ENCODE data around the gene PSD4. TPM values are rescaled to one million over a fixed set of nuclear protein-coding genes. Genes with fewer than 3 reads are reported as not detected.

PSD4 gene
- total and polyA plus RNA-seq, 2 of the 4 experiments (the other 2 are of a cell fraction), result 0.36 to 0.70 TPM

GRCh38 chr2:113195923-113196501 lies 22.2 kb downstream of the PSD4 start:
- Histone ChIP-seq H2BK5ac (ENCODE audit: low read depth, low read length, poor library complexity, severe bottlenecking) (no peak overlapping the region), H4K8ac (ENCODE audit: low read depth in 2 of 2, low read length in 2 of 2) (no peak overlapping the region), H2BK20ac (ENCODE audit: low read depth, low read length) (no peak overlapping the region), H3K9me3 (ENCODE audit: control insufficient read depth, insufficient read depth, low read length) (no peaks in the 10 kb centered on the region), H3K18ac (ENCODE audit: low read depth, low read length) (no peak overlapping the region), H3K4ac (ENCODE audit: low read depth, low read length) (no peak overlapping the region), H3K27ac (ENCODE audit: insufficient read depth, low read length) (no peak overlapping the region), H4K5ac (ENCODE audit: low read depth, low read length) (no peak overlapping the region), H4K20me1 (ENCODE audit: insufficient read depth, low read length) (no peaks in the 10 kb centered on the region), H3K27me3 (ENCODE audit: control insufficient read depth, insufficient read depth, low read length) (peaks cover 29% of the 10 kb centered on the region), H3K14ac (replicated peaks; ENCODE audit: low read depth, low read length) (no peak overlapping the region), H3K23ac (ENCODE audit: low read depth, low read length) (no peak overlapping the region), H3K4me3 (ENCODE audit: insufficient read depth, low read depth, low read length) (no peak overlapping the region), H3K56ac (ENCODE audit: extremely low read depth, insufficient read depth, low read length) (no peak overlapping the region), H3K79me1 (ENCODE audit: low read depth in 1 of 2, low read length in 2 of 2) (no peaks in the 10 kb centered on the region), H3K9me1 (ENCODE audit: insufficient read depth, low read length) (no peaks in the 10 kb centered on the region), H3K9ac (ENCODE audit: low read depth, low read length) (no peak overlapping the region), H2AK9ac (replicated peaks; ENCODE audit: low read depth, low read length, poor library complexity) (no peak overlapping the region), H2AK5ac (ENCODE audit: low read depth, low read length) (no peak overlapping the region), H2BK120ac (ENCODE audit: low read depth, low read length) (no peak overlapping the region), H2AFZ (replicated peaks; ENCODE audit: low read length, poor library complexity) (no peak overlapping the region), H3K36me3 (ENCODE audit: control insufficient read depth, insufficient read depth, low read length) (no peaks in the 10 kb centered on the region), H2BK15ac (ENCODE audit: low read depth, low read length) (no peak overlapping the region), H4K91ac (ENCODE audit: insufficient read depth, low read depth, low read length) (no peak overlapping the region), H3K4me1 (ENCODE audit: control insufficient read depth, insufficient read depth, low read length) (no peaks in the 10 kb centered on the region), H3K4me2 (ENCODE audit: low read depth, low read length) (no peak overlapping the region)
- ATAC-seq (ENCODE audit: low read depth), result no peak
- ChIA-PET POLR2A (ENCODE audit: unreplicated experiment) (no interaction called here), CTCF (interaction anchor here (0.6 to 1.4 kb wide), 2 partner anchors 58 to 60 kb away, joined by 3 to 4 read pairs; no protein-coding TSS in a partner anchor)
- DNase-seq, result no peak
- WGBS, 2 experiments (ENCODE audit: extremely low coverage in 2 of 2, insufficient read length in 1 of 2), result 76% methylated on average over 5 of the region's 11 CpGs; no CpG with 5 or more reads in 1 of the 2 experiments
- in situ Hi-C loops (cut with MboI; ENCODE audit: low sequenced_read_pairs) (no loop called here), intact Hi-C loops (cut with micrococcal nuclease) (no loop called here), dilution Hi-C loops (cut with HindIII; ENCODE audit: low sequenced_read_pairs, unreplicated experiment) (no loop called here)
- no peak for TF ChIP-seq FOS (IDR thresholded peaks at IDR 0.05; ENCODE audit: low read depth, low read length)
- TF ChIP-seq CEBPB (IDR thresholded peaks at IDR 0.05; ENCODE audit: low read depth, low read length), result no peak
- TF ChIP-seq MAFK (IDR thresholded peaks at IDR 0.05; ENCODE audit: low read depth, low read length), result peak; percentile 58
- TF ChIP-seq POLR2A (IDR thresholded peaks at IDR 0.05; ENCODE audit: low read depth, low read length), result no peak
- no peak for TF ChIP-seq MXI1 (IDR thresholded peaks at IDR 0.05; ENCODE audit: borderline replicate concordance, low read depth, low read length)
- no peak for TF ChIP-seq SMC3 (IDR thresholded peaks at IDR 0.05; ENCODE audit: low read depth, low read length)
- no peak for TF ChIP-seq USF2 (IDR thresholded peaks at IDR 0.05; ENCODE audit: low read depth, low read length)
- TF ChIP-seq MAZ (IDR thresholded peaks at IDR 0.05; ENCODE audit: borderline replicate concordance, low read depth, low read length), result no peak
- no TSS peak for BruUV-seq (replicated peaks)
